Thyroid gland (tissue), 4 donors: Measurements from ENCODE around the gene UNC13D.
A peak's percentile ranks its signal among the peaks of the same experiment; 100 is the strongest.

Experiments
- CTCF ChIP-seq, 6 experiments: fragments of 200-600 bp in 3 of 6; fragments of 450-650 bp in 3 of 6; sonication (generic) in 3 of 6; IDR thresholded peaks; one replicate each; pipeline ENCODE4 v1.5.1; 2016 to 2019; ENCODE audit warnings: antibody characterized with exemption in 6 of 6, mild to moderate bottlenecking in 2 of 6, inconsistent platforms in 1 of 6, moderate library complexity in 1 of 6
- POLR2A ChIP-seq, 2 donors: fragments of 450-650 bp; IDR thresholded peaks; one replicate each; pipeline ENCODE4 v1.6.1; 2017; ENCODE audit warnings: antibody characterized with exemption in 2 of 2, mild to moderate bottlenecking in 2 of 2, moderate library complexity in 1 of 2

- peak in 2 of 6 experiments; percentile 18 to 26 for TF ChIP-seq CTCF (IDR thresholded peaks at IDR 0.05)
- peak; percentile 40 to 83 for TF ChIP-seq POLR2A (IDR thresholded peaks at IDR 0.05)
These were observed 59.7 kb downstream of the UNC13D start, which contains the start of gene UNK for GRCh38 chr17:75784473-75785015.
